Epithelial cell of proximal tubule (primary cell): ENCODE measurements around the gene ATOSA. TPM values are rescaled to one million over a fixed set of nuclear protein-coding genes. Genes with fewer than 3 reads are reported as not detected.
A peak's percentile ranks its signal among the peaks of the same experiment; 100 is the strongest.

Source experiments
- DNase-seq: peaks from one replicate; pipeline ENCODE4 v3.0.0-alpha.2; 2011; ENCODE audit warnings: low read depth
- H3K4me3 ChIP-seq: 2 replicates; pipeline ENCODE4 v1.5.1; 2011; ENCODE audit warnings: low read depth, mild to moderate bottlenecking, low read length
- total RNA-seq: library from RNA; depleted of rRNA; stranded (reverse); fragments of >200 nt; gene quantifications from 2 replicates; pipeline ENCODE4 v1.2.3, GENCODE V29; 2015
- TF ChIP-seq, protein P1 (sequence below): conservative IDR thresholded peaks from 2 replicates; pipeline ENCODE4 v1.5.1; 2012; ENCODE audit warnings: low read depth, mild to moderate bottlenecking, low read length

ATOSA gene
- total RNA-seq, 1 donor from 2014 or later, result 5.4 TPM

DNA sequence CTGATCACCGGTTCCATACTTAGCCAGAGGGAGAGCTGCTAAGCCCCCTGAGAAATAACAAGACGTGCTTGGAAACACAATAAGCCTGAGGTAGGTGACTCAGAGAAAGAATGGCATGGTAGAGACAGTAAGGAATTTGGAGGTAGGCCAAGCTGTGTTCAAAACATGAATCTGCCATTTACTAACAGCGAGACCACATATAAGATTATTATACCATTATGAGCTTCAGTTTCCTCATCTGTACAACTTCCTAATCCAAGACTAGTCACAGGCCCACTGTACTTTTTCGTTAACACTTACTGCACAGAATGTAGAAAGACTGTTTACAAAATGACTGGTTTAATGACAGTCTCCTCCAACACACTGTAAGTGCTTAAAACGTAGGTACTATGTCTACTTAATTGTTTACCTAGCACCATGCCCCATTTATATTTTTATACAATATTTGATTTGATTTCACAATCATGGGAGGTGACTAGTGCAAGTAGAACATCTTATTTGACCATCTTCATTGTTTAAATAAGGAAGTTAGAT, 25.7 kb downstream of the ATOSA start:
- H3K4me3 ChIP-seq, result no peak overlapping the region
- DNase-seq, result peak; percentile 78
- TF ChIP-seq, protein P1, sequence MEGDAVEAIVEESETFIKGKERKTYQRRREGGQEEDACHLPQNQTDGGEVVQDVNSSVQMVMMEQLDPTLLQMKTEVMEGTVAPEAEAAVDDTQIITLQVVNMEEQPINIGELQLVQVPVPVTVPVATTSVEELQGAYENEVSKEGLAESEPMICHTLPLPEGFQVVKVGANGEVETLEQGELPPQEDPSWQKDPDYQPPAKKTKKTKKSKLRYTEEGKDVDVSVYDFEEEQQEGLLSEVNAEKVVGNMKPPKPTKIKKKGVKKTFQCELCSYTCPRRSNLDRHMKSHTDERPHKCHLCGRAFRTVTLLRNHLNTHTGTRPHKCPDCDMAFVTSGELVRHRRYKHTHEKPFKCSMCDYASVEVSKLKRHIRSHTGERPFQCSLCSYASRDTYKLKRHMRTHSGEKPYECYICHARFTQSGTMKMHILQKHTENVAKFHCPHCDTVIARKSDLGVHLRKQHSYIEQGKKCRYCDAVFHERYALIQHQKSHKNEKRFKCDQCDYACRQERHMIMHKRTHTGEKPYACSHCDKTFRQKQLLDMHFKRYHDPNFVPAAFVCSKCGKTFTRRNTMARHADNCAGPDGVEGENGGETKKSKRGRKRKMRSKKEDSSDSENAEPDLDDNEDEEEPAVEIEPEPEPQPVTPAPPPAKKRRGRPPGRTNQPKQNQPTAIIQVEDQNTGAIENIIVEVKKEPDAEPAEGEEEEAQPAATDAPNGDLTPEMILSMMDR, result no peak

DNA sequence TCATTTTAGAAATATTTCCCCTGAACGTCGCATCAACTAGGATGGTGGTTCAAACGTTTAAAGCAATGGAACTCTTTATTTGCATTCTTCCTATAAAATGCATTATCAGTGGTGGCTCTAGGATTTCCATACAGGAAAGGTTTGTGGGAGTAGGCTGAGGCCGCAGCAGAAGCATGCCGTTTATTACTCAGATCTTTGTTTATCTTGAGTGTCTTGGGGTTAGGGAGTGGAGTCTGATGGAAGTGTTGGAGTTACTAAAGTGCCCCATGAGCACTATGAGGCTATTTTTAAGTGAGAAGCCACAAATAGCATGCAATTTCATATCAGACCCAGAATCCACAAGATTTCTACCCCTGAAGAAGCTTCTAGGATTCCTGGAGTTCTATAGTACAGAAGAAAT, 26.2 kb downstream of the ATOSA start:
- no peak for DNase-seq
- TF ChIP-seq, protein P1, result no peak
- H3K4me3 ChIP-seq, result no peak overlapping the region

DNA sequence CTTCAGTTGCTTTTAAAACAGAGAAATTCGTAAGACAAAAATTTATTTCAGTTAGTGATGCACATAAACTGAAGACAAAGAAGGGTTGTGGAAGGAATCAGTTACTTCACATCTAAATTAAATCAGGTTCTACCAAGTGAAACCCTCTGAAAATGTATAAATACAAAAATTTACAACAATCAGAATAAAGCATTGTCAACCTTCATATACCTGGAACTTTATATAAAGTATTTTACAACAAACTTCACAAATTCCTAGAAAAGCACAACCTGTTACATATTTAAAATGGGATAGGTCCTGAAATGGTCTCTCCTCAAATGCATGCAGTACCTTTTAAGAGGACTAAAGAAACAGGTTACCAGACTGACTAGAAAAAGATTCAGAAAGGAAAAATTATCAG, 26.9 kb downstream of the ATOSA start:
- no peak overlapping the region for H3K4me3 ChIP-seq
- DNase-seq, result no peak
- TF ChIP-seq, protein P1, result no peak

DNA sequence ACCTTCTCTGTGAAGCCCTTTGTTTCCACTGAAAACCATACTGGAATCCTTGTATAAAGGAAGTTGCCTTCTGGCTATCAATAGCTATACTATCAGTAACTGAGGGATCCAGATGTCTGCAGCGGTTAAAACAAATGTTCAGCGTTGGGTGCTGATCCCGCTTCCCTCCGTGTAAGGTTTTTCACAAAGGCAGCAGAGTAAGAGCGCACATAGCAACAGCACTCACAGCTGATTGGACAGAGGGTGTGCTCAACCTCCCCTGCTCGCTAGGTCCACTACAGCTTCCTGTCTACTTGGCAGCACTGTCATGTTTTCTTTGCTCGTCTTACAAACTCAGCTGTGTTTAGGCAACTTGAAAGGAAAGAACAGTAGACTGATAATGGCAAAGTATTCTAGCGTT, 27.3 kb downstream of the ATOSA start:
- TF ChIP-seq, protein P1, result no peak
- peak; percentile 65 for DNase-seq
- H3K4me3 ChIP-seq, result peak overlapping the region; percentile 43

DNA sequence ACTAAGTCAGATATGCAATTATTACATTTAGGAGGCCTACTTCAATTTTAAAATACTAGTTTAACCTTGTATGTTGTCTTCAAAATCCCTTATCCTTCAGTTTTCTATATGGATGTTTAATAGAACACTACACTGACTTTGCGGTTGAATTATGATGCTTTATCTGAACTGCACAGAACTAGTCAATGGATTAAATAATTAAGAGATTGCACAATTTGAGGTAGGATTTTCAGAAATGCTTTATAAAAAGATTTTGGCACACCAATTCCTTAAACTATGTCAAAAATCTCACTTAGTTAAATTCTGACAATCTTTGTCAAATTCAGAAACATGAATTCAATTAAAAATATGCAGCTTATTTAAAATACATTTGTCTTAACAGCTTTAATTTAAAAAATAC, 28.1 kb downstream of the ATOSA start:
- TF ChIP-seq, protein P1, result no peak
- H3K4me3 ChIP-seq, result peak overlapping the region; percentile 43
- DNase-seq, result no peak

DNA sequence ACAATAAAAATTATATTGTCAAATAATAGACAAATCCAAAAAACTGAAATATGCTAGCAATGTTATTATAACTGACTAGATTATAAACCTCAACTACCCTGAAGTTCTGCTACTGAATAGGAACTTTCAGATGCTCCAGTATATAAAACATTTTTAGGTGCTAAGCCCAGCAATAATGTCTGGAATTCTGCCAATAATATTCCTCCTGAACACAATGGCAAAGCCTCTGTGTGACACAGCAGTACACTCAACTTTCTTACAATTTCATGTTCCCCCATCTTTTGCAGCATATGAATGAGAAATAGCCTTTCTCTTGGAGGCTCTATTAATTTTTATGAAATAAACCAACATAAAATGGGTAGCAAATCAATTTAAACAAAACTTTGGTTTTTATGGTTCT, 29.5 kb downstream of the ATOSA start:
- DNase-seq, result no peak
- TF ChIP-seq, protein P1, result no peak
- no peak overlapping the region for H3K4me3 ChIP-seq

DNA sequence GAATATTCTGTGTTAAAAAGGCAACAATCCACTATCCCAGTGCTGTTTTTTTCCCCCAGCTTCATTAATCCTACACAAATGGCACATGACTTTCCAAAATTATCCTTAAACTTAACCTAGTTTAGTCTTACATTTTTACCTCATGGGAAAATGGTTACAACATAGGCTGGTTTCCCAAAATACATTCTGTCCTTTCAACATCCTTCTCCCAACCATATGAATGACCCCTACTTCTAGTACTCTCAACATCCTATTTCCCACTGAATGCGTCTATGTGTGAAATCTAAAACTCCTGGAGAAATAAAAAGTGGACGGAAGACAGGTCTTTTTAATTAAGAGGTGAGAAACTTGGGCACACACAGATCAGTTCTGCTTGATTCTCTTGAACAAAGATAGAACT, 33.3 kb downstream of the ATOSA start:
- no peak overlapping the region for H3K4me3 ChIP-seq
- DNase-seq, result no peak
- TF ChIP-seq, protein P1, result no peak
